Retinal pigment epithelial cell (primary cell): ENCODE results near the gene RASSF1.

ENCODE experiments used
- DNase-seq: peaks from one replicate; pipeline ENCODE4 v3.0.0-alpha.2; 2010; ENCODE audit warnings: low read depth
- H3K4me3 ChIP-seq: 2 replicates; pipeline ENCODE4 v1.5.1; 2011; ENCODE audit warnings: mild to moderate bottlenecking, low read length, control low read depth, moderate library complexity
- TF ChIP-seq, protein P1 (sequence below): conservative IDR thresholded peaks from 2 replicates; pipeline ENCODE4 v1.5.1; 2011; ENCODE audit warnings: low read depth, low read length, control low read depth, inconsistent platforms

Gene RASSF1

DNA sequence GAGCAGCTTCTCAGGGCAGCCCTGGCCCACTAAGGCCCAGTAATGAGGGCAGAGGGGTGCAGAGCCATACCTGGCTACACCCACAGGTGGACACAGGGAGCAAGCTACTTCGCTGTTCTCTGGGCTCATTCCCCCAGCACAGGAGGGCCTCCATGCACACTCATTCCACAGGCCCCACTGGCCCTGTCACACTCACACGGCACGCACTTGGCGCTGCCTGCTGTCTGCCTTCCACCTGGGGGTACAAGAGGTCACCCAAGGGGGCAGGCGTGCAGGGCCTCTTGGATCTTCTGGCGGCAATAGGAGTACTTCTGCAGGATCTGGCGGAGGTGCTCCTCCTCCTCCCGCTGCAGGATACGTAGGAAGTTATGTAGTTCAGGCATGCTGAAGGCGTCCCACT is 10.3 kb downstream of the RASSF1 start:
- no peak for DNase-seq
- H3K4me3 ChIP-seq, result no peak overlapping the region
- TF ChIP-seq, protein P1, sequence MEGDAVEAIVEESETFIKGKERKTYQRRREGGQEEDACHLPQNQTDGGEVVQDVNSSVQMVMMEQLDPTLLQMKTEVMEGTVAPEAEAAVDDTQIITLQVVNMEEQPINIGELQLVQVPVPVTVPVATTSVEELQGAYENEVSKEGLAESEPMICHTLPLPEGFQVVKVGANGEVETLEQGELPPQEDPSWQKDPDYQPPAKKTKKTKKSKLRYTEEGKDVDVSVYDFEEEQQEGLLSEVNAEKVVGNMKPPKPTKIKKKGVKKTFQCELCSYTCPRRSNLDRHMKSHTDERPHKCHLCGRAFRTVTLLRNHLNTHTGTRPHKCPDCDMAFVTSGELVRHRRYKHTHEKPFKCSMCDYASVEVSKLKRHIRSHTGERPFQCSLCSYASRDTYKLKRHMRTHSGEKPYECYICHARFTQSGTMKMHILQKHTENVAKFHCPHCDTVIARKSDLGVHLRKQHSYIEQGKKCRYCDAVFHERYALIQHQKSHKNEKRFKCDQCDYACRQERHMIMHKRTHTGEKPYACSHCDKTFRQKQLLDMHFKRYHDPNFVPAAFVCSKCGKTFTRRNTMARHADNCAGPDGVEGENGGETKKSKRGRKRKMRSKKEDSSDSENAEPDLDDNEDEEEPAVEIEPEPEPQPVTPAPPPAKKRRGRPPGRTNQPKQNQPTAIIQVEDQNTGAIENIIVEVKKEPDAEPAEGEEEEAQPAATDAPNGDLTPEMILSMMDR, result no peak

DNA sequence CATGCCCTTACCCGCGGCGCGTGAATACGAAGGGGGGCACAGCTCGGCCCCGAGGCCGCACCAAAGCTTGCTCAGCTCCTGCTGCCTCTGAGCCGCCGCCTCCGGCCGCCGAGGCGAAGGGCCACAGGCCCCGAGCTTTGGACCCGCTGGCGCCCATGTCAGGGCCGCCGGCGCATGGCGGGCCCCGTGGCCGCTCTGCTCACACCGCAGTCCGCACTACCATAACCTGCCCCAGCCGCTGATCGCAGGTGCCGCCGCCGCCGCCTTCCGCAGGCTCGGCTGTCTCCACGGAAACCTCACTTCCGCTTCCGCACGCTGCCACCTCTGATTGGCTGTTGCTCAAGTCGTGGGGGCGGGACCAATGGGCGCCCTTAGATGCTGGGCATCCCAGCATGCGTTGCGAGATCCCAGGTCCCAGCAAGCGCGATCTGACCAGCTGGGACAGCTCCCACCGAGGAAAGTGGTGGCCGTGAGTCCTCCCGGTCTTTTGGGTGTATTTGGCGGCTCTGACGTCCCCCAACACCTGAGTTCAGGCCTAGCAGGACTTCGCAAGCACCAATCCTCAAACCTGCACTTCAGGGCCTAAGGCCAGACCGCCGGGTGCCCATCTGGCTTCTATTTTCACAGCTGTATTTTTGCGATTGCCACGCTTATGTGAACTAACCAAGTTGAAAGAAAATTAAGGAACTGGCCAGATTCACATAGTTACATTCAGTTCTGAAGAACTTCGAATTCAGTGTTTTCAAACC is 12.5 kb downstream of the RASSF1 start, which contains the start of gene TUSC2:
Gene TUSC2, minus strand, starts transcription at position 281 of the 749 bp plus-strand sequence. Its CDS starts 124 bp downstream, at position 157.
- peak within 1 kb of the TSS; percentile 86 for H3K4me3 ChIP-seq
- TF ChIP-seq, protein P1, result no peak
- peak; percentile 80 for DNase-seq

DNA sequence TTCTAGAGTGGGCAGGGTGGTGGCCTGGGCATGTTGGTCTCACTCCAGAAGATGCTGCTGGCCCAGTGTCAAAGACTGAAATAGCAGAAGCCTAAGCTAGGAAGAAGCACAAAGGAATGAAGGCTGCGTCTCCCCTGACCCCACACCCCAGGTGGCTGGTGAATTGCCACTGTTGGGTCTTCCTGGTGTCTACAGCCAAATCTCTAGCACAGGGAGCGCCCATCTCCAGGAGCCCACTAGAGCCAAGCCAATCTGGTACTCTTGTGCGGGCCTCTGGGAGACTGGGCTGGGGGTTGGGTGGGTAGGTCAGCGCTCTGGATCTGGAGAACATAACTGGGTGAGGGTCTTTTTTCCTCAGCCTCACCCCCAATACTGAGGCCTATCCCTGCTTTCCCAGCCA is 13.5 kb downstream of the RASSF1 start:
- peak overlapping the region; percentile 86 for H3K4me3 ChIP-seq
- no peak for DNase-seq
- TF ChIP-seq, protein P1, result no peak

DNA sequence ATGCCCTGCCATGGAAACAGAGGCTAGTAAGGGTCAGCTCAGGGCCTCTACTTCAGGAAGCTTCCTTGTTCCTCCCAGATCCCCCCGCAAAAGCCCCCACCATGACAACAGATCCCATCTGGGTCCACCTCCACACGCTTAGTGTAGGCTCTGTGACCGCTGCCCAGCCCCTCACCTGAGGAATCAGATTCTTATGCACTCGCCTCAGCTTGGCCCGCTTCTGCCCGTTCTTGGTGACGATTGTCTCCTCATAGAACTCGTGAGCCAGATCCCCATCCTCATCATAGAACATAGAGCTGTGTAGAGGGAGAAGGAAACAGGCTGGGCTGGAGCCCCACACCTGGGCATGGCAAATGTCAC is 14.5 kb downstream of the RASSF1 start:
- TF ChIP-seq, protein P1, result no peak

DNA sequence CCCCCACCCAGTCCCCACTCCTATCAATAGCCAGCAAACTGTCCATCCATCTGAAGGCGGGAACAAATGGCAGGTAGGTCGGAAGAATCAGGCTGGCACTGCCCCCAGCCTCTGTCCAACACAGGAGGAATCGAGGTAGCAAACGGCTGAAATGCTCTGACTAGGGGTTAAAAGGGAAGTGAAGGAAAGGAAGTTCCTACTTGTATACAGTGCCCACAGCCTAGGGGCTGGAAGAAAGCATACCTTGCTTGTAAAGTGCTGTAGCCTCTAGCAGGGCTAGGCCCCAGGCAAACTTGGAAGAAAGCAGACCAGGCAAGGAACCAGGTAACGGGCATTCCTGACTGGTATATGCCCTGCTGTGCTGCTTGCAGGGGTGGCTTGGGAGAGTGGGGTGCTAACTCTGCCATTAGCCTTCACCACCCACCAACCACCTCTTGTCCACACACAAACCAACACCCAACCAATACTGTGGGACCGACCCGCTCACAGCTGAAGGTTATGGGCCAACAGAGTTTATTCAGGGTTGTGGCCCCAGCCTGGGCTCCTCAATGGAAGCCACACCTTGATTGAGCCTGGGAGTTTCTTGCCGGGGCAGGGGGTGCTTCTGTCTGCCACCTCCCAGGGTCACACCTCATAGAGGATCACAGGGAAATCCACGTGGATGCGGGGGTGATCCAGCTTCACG is 15.0 kb downstream of the RASSF1 start:
- TF ChIP-seq, protein P1, result no peak
- no peak for DNase-seq
- H3K4me3 ChIP-seq, result no peak overlapping the region

More for the DNA sequence above, 14.5 kb downstream of the RASSF1 start:
- H3K4me3 ChIP-seq, result no peak overlapping the region
- DNase-seq, result no peak

DNA sequence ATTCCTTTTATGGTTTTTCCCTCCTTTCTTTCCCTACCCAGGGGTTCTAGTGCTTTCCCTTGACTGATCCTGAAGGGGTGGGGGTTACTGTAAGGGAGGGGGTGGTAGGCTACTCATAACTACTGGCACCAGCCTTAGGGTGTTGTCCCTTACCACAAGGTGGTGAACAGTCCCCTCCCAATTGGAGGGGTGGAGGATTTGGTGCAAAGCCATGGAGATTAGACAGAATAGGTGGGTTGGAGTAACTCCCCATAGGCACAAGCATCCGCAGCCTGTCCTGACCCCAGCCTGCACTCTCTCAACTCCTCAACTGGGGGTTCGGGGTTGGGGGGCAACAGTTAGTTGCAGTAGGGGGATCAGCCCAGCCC is 15.5 kb downstream of the RASSF1 start:
- no peak for DNase-seq
- H3K4me3 ChIP-seq, result no peak overlapping the region
- TF ChIP-seq, protein P1, result no peak
